HG02973 (cell line): ENCODE data around the gene TMEM132D.
"Not testable (repeated sequence)": the region's sequence is repeated elsewhere in the genome, so short reads cannot be mapped to it uniquely, and the experiment has no call there.

ENCODE experiments used
- ATAC-seq: cut with Tn5 transposase; IDR thresholded peaks from one replicate; pipeline ENCODE4 v1.9.1; 2021; ENCODE audit warnings: moderate library complexity; ENCODE audit not compliant: unreplicated experiment

Gene TMEM132D

DNA sequence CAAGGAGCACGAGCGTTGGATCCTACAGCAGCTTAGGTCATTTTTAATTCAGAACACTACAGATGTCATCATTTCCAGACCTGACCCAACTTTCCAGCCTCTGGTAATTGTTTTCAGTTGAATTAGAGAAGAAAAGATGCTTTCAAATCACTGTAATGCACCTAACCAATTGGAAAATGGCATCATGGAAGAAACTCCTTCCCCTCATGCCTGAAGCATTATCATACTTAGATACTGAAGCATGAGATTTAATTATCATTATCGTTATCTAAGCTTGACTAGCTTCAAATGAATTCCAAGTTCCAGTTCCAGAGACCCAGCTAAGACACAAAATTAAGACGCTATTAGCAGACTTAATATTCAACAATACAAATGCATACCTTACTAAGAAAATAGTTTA is 299.3 kb downstream of the TMEM132D start:
- no peak for ATAC-seq

GRCh38 chr12:129599406-129599805 is 304.4 kb downstream of the TMEM132D start:
- ATAC-seq, result no peak

DNA sequence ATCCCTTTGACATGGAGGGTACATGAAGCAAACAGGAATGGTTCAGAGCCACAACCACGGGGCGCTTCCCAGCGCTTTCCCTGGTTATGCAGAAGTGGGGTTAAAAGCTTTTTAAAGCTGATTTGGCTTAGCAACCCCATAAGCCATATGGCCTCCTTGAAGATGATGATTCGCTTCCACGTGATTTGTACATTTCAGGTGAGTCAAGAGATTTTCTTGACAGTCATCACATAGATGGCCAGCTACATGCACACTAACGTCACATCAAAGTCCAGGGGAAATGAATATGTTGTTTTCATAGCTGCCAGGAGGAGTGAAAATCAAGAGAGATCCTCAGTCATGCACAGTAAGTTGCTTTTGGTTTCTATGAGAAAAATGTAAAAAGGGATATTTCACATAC is 309.7 kb downstream of the TMEM132D start:
- ATAC-seq, result no peak

GRCh38 chr12:129592449-129592848 is 311.4 kb downstream of the TMEM132D start:
- no peak for ATAC-seq

DNA sequence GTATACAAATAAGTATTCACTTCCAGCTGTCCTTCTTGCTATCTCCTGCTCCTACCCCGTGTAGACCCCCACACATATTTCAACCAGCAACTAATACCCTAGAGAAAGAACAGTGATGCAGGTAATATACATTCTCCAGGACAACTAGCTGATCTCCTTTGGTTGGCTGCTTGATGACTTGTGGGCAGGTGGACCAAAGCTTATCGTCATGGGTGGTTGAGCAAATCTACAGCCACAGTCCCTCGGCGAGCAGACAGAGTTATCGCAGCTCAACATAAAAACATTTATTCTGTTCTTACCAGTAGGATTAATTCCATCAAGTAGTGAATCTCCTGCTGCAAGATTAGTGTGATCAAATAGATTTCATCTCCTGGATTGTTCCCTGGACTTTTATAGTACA is 314.3 kb downstream of the TMEM132D start:
- no peak for ATAC-seq

- ATAC-seq, result no peak
Observed at GRCh38 chr12:129588142-129588541, 315.7 kb downstream of the TMEM132D start.

DNA sequence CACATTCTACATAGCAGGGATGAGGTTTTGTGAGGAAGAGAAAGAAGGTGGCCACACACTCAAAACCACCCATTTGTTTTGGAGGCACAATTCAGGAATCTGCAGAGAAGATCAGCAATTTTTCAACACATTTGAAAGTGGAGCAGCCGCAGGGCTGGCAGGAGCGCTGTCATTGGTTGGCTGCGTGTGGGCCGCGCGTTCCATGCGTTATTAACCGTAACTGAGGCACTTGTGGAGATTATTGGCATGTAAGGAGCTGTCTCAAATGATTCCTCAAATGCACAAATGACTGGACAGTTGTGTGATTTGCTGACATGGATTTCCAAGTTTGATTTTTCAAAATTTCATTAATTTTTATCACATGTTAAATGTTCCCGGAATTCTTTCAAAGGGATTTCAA is 318.5 kb downstream of the TMEM132D start:
- no peak for ATAC-seq

DNA sequence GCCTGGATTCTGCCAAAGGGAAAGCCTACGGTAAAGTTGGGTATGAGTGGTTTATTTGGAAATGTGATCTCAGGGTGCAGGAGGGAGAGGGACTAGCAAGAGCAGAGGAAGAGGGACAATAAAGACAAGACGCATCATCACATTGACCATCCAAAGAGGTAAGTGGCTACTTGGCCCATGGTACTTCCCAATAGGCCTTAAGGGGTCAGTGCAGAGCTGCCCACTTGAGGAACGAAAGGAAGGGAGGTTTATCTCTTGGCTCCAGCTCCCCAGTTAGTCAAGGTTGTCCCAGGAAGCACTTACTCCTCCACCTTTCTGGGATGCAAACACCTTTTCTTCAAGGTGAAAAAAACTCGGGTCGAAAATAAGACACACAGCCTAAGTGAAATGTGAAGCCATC is 323.9 kb downstream of the TMEM132D start:
- ATAC-seq, result no peak

DNA sequence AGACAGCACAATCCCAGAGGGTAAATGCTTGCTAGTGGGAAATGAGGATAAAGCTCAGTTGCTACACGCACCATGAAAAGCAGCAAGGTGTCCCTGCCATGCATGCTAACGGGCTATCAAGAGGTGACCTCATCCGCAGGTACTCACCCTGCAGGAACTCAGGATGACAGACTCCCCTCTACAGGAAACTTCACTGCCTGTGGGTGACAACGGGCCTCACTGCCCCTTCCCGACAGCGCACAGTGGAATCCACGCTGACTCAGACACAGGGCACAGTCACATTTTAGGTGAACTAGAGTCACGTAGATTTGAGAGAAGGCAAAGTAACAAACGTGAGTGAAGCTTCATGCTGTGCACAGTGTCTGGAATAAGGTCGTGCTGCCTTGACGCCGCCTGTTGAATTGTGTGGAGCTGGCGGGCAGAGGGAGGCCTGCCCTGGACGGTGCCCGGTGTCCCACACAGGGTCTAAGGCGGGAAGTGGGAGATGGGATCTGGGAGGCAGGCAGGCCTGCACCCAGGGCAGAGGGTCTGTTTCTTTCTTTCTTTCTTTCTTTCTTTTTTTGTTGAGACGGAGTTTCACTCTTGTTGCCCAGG is 331.8 kb downstream of the TMEM132D start:
- no peak for ATAC-seq

GRCh38 chr12:129570796-129571400 is 332.9 kb downstream of the TMEM132D start:
- no peak for ATAC-seq

DNA sequence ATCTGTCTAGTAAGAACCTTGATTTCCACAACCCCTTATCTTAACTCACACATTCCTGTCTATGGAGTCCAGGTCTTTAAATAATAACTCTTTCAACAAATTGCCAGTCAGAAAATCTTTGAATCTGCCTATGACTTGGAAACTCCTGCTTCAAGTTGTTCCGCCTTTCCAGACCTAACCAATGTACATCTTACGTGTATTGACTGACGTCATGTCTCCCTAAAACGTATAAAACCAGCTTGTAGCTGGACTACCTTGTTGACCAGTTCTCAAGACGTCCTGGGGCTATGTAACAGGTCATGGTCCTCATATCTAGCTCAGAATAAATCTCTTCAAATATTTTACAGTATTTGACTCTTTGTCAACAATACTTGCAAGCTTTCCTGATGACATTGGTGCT is 337.0 kb downstream of the TMEM132D start:
- no peak for ATAC-seq

GRCh38 chr12:129564768-129565167 is 339.1 kb downstream of the TMEM132D start:
- ATAC-seq, result no peak

DNA sequence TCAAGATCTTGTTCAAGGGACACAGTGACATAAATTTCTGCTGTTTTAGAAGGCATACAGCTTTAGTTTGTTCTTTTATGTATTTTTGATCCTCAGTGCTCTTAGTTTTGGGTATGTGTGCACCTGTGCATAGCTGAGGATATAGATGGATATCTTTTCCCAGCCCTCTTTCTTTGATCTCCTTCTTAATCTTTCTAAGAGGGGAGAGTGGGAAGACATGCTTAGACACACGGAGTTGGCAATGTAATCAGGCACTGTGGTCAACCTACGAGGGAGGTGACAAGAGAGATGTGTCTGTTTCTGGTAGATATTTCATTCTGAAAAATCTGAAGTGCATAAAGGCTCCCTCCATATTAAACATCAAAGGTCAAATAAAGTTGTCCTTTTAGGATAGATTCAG is 340.6 kb downstream of the TMEM132D start:
- no peak for ATAC-seq

- ATAC-seq, result no peak
Observed at GRCh38 chr12:129561304-129561703, 342.5 kb downstream of the TMEM132D start.

- no peak for ATAC-seq
Observed at GRCh38 chr12:129559776-129560175, 344.0 kb downstream of the TMEM132D start.

GRCh38 chr12:129558036-129558435 is 345.8 kb downstream of the TMEM132D start:
- no peak for ATAC-seq

DNA sequence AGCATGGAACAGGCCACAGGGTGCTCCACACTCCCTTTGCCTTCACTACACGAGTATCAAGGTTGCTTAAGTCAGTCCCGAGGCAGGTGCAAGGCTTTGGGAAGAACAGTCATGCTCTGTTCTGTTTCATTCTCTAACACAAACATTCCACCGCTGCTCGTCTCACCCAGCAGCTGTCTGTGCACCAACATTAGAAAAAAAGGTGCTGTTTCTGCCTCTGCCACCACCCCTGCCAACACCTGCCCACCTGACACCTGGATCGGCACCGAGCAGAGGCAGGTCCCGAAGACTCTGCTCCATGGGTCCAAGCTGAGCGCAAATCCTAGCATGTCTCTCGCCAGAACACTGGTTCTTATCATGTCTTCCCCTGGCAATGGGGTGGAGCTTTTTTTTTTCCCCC is 347.7 kb downstream of the TMEM132D start:
- ATAC-seq, result no peak

DNA sequence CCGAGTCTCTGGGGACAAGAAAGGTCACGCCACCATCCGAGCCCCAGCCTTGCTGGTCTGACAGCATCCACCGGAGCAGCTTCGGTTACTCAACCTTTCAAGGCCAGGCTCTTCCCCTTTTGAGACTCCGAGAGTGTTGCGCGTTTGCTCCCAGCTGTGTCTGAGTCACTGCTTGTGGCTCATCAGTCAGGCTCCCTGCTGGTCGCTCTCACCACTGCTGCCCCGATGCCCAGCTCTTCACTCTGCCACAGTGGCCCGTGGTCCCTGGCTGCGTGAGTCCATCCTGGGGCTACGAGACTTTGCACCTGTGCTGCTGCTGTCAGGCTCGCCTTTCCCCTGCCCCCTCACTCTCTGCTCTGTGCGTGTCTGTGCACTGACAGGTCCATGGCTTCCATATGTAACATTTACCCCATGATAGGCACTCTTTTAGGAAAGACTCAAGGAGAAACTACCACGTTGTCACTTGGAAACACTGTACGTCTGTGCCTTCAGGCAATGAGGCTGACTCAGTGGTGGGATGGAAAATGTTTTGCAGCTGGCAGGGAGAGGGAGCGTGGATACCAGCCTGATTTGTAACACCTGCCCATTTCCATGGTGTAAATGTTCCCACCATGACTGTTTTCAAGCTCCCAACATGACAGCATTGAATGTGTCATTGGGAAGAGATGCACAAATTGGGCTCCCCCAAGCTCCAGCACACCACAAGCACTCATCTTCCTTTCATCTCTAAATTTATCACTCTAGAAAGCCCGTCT is 350.7 kb downstream of the TMEM132D start:
- ATAC-seq, result no peak

DNA sequence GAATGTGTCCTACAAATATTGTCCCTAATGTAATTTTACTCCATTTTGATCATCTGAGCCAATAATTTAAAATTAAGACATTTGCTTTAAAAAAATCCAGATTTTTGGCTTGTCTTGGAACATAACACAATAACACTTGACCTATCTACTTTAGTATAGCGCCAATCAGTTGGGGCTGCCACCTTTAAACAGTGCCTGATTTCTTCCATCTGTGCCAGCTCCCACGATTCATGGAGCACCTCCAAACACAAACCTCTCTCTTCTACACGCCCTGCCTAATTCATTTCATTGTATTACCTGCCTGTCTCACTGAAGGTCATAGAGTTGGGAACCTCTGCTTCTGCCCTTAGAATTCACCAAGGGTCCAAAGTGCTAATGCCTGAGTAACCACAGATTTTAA is 352.4 kb downstream of the TMEM132D start:
- ATAC-seq, result no peak

GRCh38 chr12:129550353-129550752 is 353.5 kb downstream of the TMEM132D start:
- no peak for ATAC-seq

- ATAC-seq, result no peak
Observed at GRCh38 chr12:129549656-129550055, 354.2 kb downstream of the TMEM132D start.

GRCh38 chr12:129549020-129549419 is 354.8 kb downstream of the TMEM132D start:
- not testable (repeated sequence) for ATAC-seq
